Myocyte (in vitro differentiated cells): Measurements from ENCODE around the gene FAH. TPM values are rescaled to one million over a fixed set of nuclear protein-coding genes. Genes with fewer than 3 reads are reported as not detected.

Source experiments
- DNase-seq: peaks from one replicate; pipeline ENCODE4 v3.0.0-alpha.2; 2012; ENCODE audit warnings: low read depth
- total RNA-seq: library from RNA; depleted of rRNA; stranded (reverse); fragments of >200 nt; gene quantifications from 2 replicates; pipeline ENCODE4 v1.2.3, GENCODE V29; 2014

Gene FAH
- total RNA-seq, 1 donor from 2014 or later: 15.7 TPM

- no peak for DNase-seq
These were observed 42.1 kb downstream of the FAH start for GRCh38 chr15:80194914-80195313.

- no peak for DNase-seq
These were observed 46.6 kb downstream of the FAH start for GRCh38 chr15:80199366-80199765.

- DNase-seq: no peak
These were observed 47.1 kb downstream of the FAH start for GRCh38 chr15:80199869-80200268.

GRCh38 chr15:80201256-80202015, 48.6 kb downstream of the FAH start:
- no peak for DNase-seq

GRCh38 chr15:80202016-80202315, 49.2 kb downstream of the FAH start:
- DNase-seq: no peak

- DNase-seq: no peak
These were observed 50.0 kb downstream of the FAH start for GRCh38 chr15:80202641-80203360.

GRCh38 chr15:80203361-80203885, 50.6 kb downstream of the FAH start:
- no peak for DNase-seq

GRCh38 chr15:80204231-80204630, 51.4 kb downstream of the FAH start:
- no peak for DNase-seq

- no peak for DNase-seq
These were observed 55.1 kb downstream of the FAH start for GRCh38 chr15:80207887-80208286.

GRCh38 chr15:80208758-80209734, 56.2 kb downstream of the FAH start:
- no peak for DNase-seq

- peak; percentile 6 for DNase-seq
These were observed 58.1 kb downstream of the FAH start for GRCh38 chr15:80210611-80211573.

- no peak for DNase-seq
These were observed 59.2 kb downstream of the FAH start for GRCh38 chr15:80211976-80212375.

- no peak for DNase-seq
These were observed 62.1 kb downstream of the FAH start for GRCh38 chr15:80214910-80215309.

- no peak for DNase-seq
These were observed 63.3 kb downstream of the FAH start for GRCh38 chr15:80216141-80216540.

GRCh38 chr15:80216911-80217310, 64.1 kb downstream of the FAH start:
- DNase-seq: no peak

- no peak for DNase-seq
These were observed 64.6 kb downstream of the FAH start for GRCh38 chr15:80217327-80217900.

- DNase-seq: no peak
These were observed 67.2 kb downstream of the FAH start for GRCh38 chr15:80219955-80220354.

GRCh38 chr15:80228959-80229610, 76.3 kb downstream of the FAH start:
- DNase-seq: peak; percentile 21

- no peak for DNase-seq
These were observed 78.6 kb downstream of the FAH start for GRCh38 chr15:80231371-80231770.
